Chondrocyte (in vitro differentiated cells): ENCODE results near the gene INPP4A. TPM values are rescaled to one million over a fixed set of nuclear protein-coding genes. Genes with fewer than 3 reads are reported as not detected.

ENCODE experiments used
- DNase-seq: peaks from one replicate; pipeline ENCODE4 v3.0.0; 2021; ENCODE audit warnings: mixed read lengths, low spot score
- H3K27ac Mint-ChIP-seq: one replicate; pipeline ENCODE4 v1.8.0; 2021; ENCODE audit warnings: mild to moderate bottlenecking, moderate library complexity, mixed read lengths; ENCODE audit not compliant: unreplicated experiment
- H3K27me3 Mint-ChIP-seq: 2 replicates; pipeline ENCODE4 v1.8.0; 2021; ENCODE audit warnings: low read depth, mixed read lengths
- H3K36me3 Mint-ChIP-seq: 2 replicates; pipeline ENCODE4 v1.8.0; 2021; ENCODE audit warnings: low read depth, mixed read lengths
- H3K4me1 Mint-ChIP-seq: 2 replicates; pipeline ENCODE4 v1.8.0; 2021; ENCODE audit warnings: low read depth, mild to moderate bottlenecking, mixed read lengths
- H3K4me3 Mint-ChIP-seq: one replicate; pipeline ENCODE4 v1.8.0; 2021; ENCODE audit warnings: mild to moderate bottlenecking, moderate library complexity, mixed read lengths; ENCODE audit not compliant: unreplicated experiment
- H3K9me3 Mint-ChIP-seq: 2 replicates; pipeline ENCODE4 v1.8.0; 2021; ENCODE audit warnings: low read depth, mixed read lengths
- CTCF ChIP-seq: fragments of 200-600 bp; sonication (generic); IDR thresholded peaks from 2 replicates; pipeline ENCODE4 v1.5.0; 2021; ENCODE audit warnings: antibody characterized with exemption, mild to moderate bottlenecking, moderate library complexity
- total RNA-seq: library from RNA; stranded (reverse); gene quantifications from 3 replicates; pipeline ENCODE4 v1.2.1, GENCODE V29; 2021

Gene INPP4A
- total RNA-seq, 1 donor from 2014 or later: 26.1 TPM

DNA sequence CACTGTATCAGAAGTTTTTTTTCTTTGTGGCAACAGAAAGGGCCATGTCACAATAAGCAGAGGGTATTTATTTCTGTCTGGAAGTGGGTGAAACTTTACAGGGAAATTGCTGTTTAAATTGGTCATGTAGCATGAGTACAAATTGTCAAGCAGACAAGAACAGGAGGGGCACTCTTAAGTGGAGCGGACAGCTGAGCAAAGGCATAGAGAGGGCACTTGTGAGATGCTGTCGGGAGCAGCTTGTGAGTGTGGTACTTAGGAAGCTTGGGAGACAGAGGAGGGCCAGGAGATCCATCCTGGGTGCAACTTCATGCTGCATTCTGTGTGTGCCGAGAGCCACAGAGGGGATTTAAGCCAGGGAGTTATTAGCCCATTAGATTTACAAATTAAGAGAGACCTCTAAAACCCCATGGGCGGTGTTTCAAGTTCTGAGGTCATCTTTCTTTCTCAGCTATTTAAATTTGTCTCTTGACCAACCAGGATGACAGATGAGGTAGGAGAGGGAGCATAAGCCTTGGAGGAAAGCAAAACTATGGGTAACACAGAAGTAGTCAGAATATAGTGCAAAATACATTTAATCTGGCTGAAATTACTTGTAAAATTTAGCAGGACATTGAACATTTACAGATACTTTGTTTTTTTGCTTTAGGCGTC is 30.4 kb downstream of the INPP4A start:
- Mint-ChIP-seq H3K4me3 (no peak overlapping the region), H3K4me1 (peaks cover 39% of the 10 kb centered on the region), H3K36me3 (no peaks in the 10 kb centered on the region), H3K27ac (no peak overlapping the region), H3K9me3 (no peaks in the 10 kb centered on the region), H3K27me3 (no peaks in the 10 kb centered on the region)
- TF ChIP-seq CTCF: no peak
- no peak for DNase-seq

- no peak for DNase-seq
- Mint-ChIP-seq H3K9me3 (no peaks in the 10 kb centered on the region), H3K4me3 (no peak overlapping the region), H3K27ac (no peak overlapping the region), H3K4me1 (peaks cover 44% of the 10 kb centered on the region), H3K27me3 (no peaks in the 10 kb centered on the region), H3K36me3 (no peaks in the 10 kb centered on the region)
- no peak for TF ChIP-seq CTCF
Observed at GRCh38 chr2:98476192-98476868, 31.7 kb downstream of the INPP4A start.

- H3K4me1 Mint-ChIP-seq: peaks cover 44% of the 10 kb centered on the region
- TF ChIP-seq CTCF: no peak
- H3K27ac Mint-ChIP-seq: no peak overlapping the region
- no peaks in the 10 kb centered on the region for H3K36me3 Mint-ChIP-seq
- no peak overlapping the region for H3K4me3 Mint-ChIP-seq
- no peaks in the 10 kb centered on the region for H3K9me3 Mint-ChIP-seq
- no peak for DNase-seq
- H3K27me3 Mint-ChIP-seq: no peaks in the 10 kb centered on the region
Observed at GRCh38 chr2:98477036-98477435, 32.4 kb downstream of the INPP4A start.

DNA sequence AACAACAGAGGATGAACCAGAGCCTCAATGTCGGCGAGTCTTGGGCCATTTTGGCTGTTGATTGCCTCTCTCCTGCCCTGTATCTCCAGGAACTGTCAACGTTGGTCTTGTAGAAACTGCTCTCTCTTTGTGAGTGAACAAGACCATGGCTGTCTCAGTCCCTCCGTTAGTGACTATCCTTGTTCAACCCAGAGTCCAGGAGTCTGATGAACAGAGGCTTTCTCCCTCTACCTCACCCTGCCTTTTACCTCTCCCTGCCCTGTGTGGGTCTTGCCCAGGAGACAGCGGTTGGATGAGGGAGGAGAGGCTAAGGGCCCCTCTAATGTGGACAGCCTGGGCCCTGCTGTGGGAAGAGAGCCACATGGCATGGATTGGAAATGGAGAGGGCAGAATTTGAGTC is 32.8 kb downstream of the INPP4A start:
- Mint-ChIP-seq H3K27me3 (no peaks in the 10 kb centered on the region), H3K9me3 (no peaks in the 10 kb centered on the region), H3K27ac (no peak overlapping the region), H3K4me3 (no peak overlapping the region), H3K4me1 (peaks cover 44% of the 10 kb centered on the region), H3K36me3 (no peaks in the 10 kb centered on the region)
- no peak for DNase-seq
- no peak for TF ChIP-seq CTCF

DNA sequence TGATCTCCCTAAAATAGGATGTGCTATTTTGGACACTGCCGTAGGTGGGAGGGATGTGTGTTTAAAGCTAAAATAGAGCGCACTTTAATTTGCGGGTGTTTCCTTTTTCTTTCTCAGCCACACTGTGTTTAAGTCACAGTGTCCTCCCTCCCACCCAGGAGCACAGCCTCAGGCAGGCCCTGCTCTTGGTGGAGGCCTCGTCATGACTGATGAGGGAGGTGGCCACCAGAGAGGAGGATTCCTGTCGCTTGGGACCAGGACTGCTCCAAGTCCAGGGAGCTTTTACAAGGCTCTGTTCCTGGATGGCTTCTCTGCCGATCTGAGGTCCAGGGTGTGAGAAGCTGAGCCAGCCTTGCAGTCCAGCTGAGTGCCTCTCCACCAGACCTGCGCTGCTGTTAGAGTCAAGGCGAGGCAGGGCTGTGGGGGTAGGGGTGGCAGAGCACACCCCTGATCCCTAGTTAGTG is 33.5 kb downstream of the INPP4A start:
- no peak for TF ChIP-seq CTCF
- no peak overlapping the region for H3K27ac Mint-ChIP-seq
- no peaks in the 10 kb centered on the region for H3K27me3 Mint-ChIP-seq
- no peak overlapping the region for H3K4me3 Mint-ChIP-seq
- no peak for DNase-seq
- H3K4me1 Mint-ChIP-seq: peaks cover 44% of the 10 kb centered on the region
- no peaks in the 10 kb centered on the region for H3K9me3 Mint-ChIP-seq
- no peaks in the 10 kb centered on the region for H3K36me3 Mint-ChIP-seq
